ENCODE measurements around the gene RP9.

RP9 gene, protein sequence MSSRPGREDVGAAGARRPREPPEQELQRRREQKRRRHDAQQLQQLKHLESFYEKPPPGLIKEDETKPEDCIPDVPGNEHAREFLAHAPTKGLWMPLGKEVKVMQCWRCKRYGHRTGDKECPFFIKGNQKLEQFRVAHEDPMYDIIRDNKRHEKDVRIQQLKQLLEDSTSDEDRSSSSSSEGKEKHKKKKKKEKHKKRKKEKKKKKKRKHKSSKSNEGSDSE

GRCh38 chr7:33109005-33109757 lies at the start of gene RP9:
TSS of gene RP9 (minus strand) at chr7:33109404. CDS start at chr7:33109372, 32 bp downstream.
- TF ChIP-seq CTCF (IDR thresholded peaks at IDR 0.05; ENCODE audit: low read depth, low read length) = peak; percentile 17
- H3K4me3 ChIP-seq (ENCODE audit: low read depth, low read length) = peak within 1 kb of the TSS; percentile 85

DNA sequence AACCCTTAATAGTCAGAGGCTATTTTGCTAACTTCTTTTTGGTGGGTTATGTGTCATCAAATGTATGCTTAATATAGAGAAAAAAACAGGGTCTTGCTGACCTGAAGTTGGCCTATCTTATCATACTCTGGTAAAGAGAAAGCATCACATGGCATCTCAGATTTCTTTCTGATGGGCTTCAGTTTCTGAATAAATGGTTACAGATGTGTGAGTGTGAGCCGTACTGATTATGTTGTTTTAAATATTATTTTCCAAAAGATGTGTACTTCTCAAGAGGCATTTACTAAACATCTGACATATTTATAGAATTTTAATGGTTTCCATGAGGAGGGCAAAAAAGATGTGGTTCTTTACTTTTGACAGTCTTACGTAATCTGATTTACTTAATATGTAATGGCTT lies 48.6 kb upstream of the RP9 start:
- H3K4me3 ChIP-seq (ENCODE audit: low read depth, low read length) = no peak overlapping the region
- no peak for TF ChIP-seq CTCF (IDR thresholded peaks at IDR 0.05; ENCODE audit: low read depth, low read length)

- no peak overlapping the region for H3K4me3 ChIP-seq (ENCODE audit: low read depth, low read length)
- TF ChIP-seq CTCF (IDR thresholded peaks at IDR 0.05; ENCODE audit: low read depth, low read length) = no peak
Measured at GRCh38 chr7:33157311-33157710, 48.1 kb upstream of the RP9 start.

DNA sequence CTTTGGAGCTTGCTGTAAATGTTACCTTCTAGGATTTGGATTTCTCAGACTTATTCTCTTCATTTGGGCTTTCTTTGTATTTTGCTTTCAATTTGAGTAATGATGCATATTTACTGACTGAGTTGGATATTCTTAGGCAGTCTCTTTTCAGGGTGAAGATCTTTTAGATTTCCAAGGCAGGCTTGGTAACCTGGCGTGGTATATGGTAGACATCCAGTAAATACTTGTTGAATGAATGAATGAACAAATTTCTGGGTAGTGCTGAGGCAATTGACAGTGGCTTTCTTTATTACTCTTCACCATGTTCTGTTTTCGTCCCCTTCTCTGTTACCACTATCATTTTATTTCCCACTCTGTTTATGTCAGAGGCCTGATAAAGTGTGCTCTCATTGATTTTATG lies 47.2 kb upstream of the RP9 start:
- no peak for TF ChIP-seq CTCF (IDR thresholded peaks at IDR 0.05; ENCODE audit: low read depth, low read length)
- no peak overlapping the region for H3K4me3 ChIP-seq (ENCODE audit: low read depth, low read length)

DNA sequence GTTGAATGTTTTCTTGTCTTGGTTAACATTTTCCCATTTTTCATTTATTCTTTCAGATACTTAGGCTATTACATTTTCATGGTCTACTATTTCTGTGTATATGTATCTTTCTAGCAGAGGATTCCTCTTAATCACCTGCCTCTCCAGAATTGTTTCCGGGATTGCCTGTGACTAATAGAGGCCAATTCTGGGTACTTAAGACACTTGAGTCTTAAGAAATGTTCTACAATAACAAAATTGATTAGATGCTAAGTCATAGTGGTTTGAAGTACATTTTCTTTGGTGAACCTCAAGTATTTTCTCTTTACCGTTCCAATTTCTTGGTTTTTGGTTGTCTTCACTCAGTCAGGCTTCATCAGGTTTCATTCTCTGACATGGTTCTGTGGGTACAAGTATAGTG lies 46.6 kb upstream of the RP9 start:
- no peak for TF ChIP-seq CTCF (IDR thresholded peaks at IDR 0.05; ENCODE audit: low read depth, low read length)

DNA sequence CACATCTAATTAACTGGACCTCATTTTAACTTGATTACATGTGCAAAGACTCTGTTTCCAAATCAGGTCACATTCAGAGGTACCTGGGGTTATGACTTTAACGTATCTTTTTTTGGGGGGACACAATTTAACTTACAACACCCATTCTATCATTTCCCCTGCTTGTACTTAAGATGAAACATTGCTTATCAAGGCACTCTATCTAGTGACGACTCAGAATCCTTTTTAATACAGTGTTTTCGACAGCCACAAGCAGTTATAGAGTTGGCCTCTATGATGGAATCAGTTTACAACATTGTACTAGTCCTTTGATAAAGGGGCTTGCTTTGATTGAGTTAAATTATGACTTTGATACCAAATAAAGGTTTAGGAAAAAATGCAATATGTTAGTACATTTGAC lies 42.9 kb upstream of the RP9 start:
- no peak for TF ChIP-seq CTCF (IDR thresholded peaks at IDR 0.05; ENCODE audit: low read depth, low read length)
- no peak overlapping the region for H3K4me3 ChIP-seq (ENCODE audit: low read depth, low read length)

More for the DNA sequence above, 46.6 kb upstream of the RP9 start:
- no peak overlapping the region for H3K4me3 ChIP-seq (ENCODE audit: low read depth, low read length)

GRCh38 chr7:33145156-33145555 lies 36.0 kb upstream of the RP9 start:
- H3K4me3 ChIP-seq (ENCODE audit: low read depth, low read length) = no peak overlapping the region
- TF ChIP-seq CTCF (IDR thresholded peaks at IDR 0.05; ENCODE audit: low read depth, low read length) = no peak
